GM21390 (cell line): ENCODE results near the gene SEC63.
"Not testable (repeated sequence)": the region's sequence is repeated elsewhere in the genome, so short reads cannot be mapped to it uniquely, and the experiment has no call there.

Experiments
- ATAC-seq: cut with Tn5 transposase; IDR thresholded peaks from one replicate; pipeline ENCODE4 v1.9.1; 2021; ENCODE audit not compliant: unreplicated experiment

SEC63 gene

GRCh38 chr6:107934229-107934628 is 23.8 kb downstream of the SEC63 start:
- ATAC-seq, result not testable (repeated sequence)

GRCh38 chr6:107932580-107932979 is 25.4 kb downstream of the SEC63 start:
- ATAC-seq, result no peak

- no peak for ATAC-seq
Observed at GRCh38 chr6:107931894-107932293, 26.1 kb downstream of the SEC63 start.

GRCh38 chr6:107928984-107929383 is 29.0 kb downstream of the SEC63 start:
- no peak for ATAC-seq

GRCh38 chr6:107926697-107927544 is 31.1 kb downstream of the SEC63 start:
- not testable (repeated sequence) for ATAC-seq

GRCh38 chr6:107917451-107918375 is 40.3 kb downstream of the SEC63 start:
- peak; percentile 71 for ATAC-seq

- not testable (repeated sequence) for ATAC-seq
Observed at GRCh38 chr6:107916961-107917360, 41.0 kb downstream of the SEC63 start.

GRCh38 chr6:107911692-107912091 is 46.3 kb downstream of the SEC63 start:
- no peak for ATAC-seq

GRCh38 chr6:107894809-107895396 is 63.1 kb downstream of the SEC63 start:
- peak; percentile 57 for ATAC-seq

GRCh38 chr6:107890431-107890830 is 67.6 kb downstream of the SEC63 start:
- ATAC-seq, result not testable (repeated sequence)

- not testable (repeated sequence) for ATAC-seq
Observed at GRCh38 chr6:107885950-107886349, 72.1 kb downstream of the SEC63 start.

- ATAC-seq, result no peak
Observed at GRCh38 chr6:107879941-107880340, 78.1 kb downstream of the SEC63 start.

GRCh38 chr6:107877968-107878367 is 80.0 kb downstream of the SEC63 start:
- ATAC-seq, result peak; percentile 51

GRCh38 chr6:107871976-107872375 is 86.0 kb downstream of the SEC63 start:
- no peak for ATAC-seq

GRCh38 chr6:107871512-107871911 is 86.5 kb downstream of the SEC63 start:
- ATAC-seq, result not testable (repeated sequence)

GRCh38 chr6:107871016-107871415 is 87.0 kb downstream of the SEC63 start:
- no peak for ATAC-seq

- ATAC-seq, result no peak
Observed at GRCh38 chr6:107870381-107870780, 87.6 kb downstream of the SEC63 start.

- ATAC-seq, result no peak
Observed at GRCh38 chr6:107869871-107870270, 88.1 kb downstream of the SEC63 start.

GRCh38 chr6:107868867-107869611 is 89.0 kb downstream of the SEC63 start:
- ATAC-seq, result no peak

- no peak for ATAC-seq
Observed at GRCh38 chr6:107867302-107867615, 90.7 kb downstream of the SEC63 start.
